SU-DHL-6 (cell line): Measurements from ENCODE around the gene SIK3.

ENCODE experiments used
- H2AFZ ChIP-seq: fragments of 200-600 bp; sonication (generic); 2 replicates; pipeline ENCODE4 v1.6.1; 2014; ENCODE audit warnings: low read depth, mild to moderate bottlenecking, moderate library complexity, mixed read lengths, antibody characterized with exemption, low read length; ENCODE audit not compliant: severe bottlenecking
- H3F3A ChIP-seq: fragments of 200-600 bp; shearing (Covaris generic); 2 replicates; pipeline ENCODE4 v1.6.0; 2016; ENCODE audit warnings: antibody characterized with exemption, mild to moderate bottlenecking; ENCODE audit not compliant: insufficient read depth
- H3K27ac ChIP-seq: fragments of 200-600 bp; sonication (generic); 2 replicates; pipeline ENCODE4 v1.5.1; 2016; ENCODE audit warnings: low read depth, mild to moderate bottlenecking, low read length, moderate library complexity, mixed read lengths
- H3K27me3 ChIP-seq: fragments of 200-600 bp; sonication (generic), shearing (Covaris generic); 2 replicates; pipeline ENCODE4 v1.6.0; 2014; ENCODE audit warnings: mild to moderate bottlenecking, low read length
- H3K36me3 ChIP-seq: fragments of 200-600 bp; sonication (generic); 2 replicates; pipeline ENCODE4 v1.6.1; 2014; ENCODE audit warnings: mild to moderate bottlenecking, low read length, mixed read lengths
- H3K4me2 ChIP-seq: fragments of 300-600, 200-600 bp; shearing (Covaris generic), sonication (generic); 2 replicates; pipeline ENCODE4 v1.6.0; 2014; ENCODE audit warnings: low read length, low read depth, mild to moderate bottlenecking; ENCODE audit not compliant: poor library complexity, severe bottlenecking
- H3K4me3 ChIP-seq: fragments of 200-600 bp; sonication (generic); 2 replicates; pipeline ENCODE4 v1.5.1; 2014; ENCODE audit warnings: antibody characterized with exemption, low read length, mild to moderate bottlenecking, mixed read lengths; ENCODE audit not compliant: insufficient read depth, poor library complexity, severe bottlenecking
- H3K79me2 ChIP-seq: fragments of 200-600 bp; sonication (generic); 2 replicates; pipeline ENCODE4 v1.6.1; 2014; ENCODE audit warnings: mild to moderate bottlenecking, low read length, moderate library complexity; ENCODE audit not compliant: insufficient read depth
- H3K9ac ChIP-seq: fragments of 200-600 bp; sonication (generic); 2 replicates; pipeline ENCODE4 v1.7.0; 2014; ENCODE audit warnings: mild to moderate bottlenecking, low read length
- H3K9me2 ChIP-seq: fragments of 200-600 bp; sonication (generic); replicated peaks from 2 replicates; pipeline ENCODE4 v1.6.1; 2014; ENCODE audit warnings: low read length; ENCODE audit not compliant: insufficient read depth
- H3K9me3 ChIP-seq: fragments of 200-600 bp; sonication (generic); 2 replicates; pipeline ENCODE4 v1.6.1; 2014; ENCODE audit warnings: low read length, mixed read lengths; ENCODE audit not compliant: insufficient read depth
- H4K20me1 ChIP-seq: fragments of 200-600 bp; sonication (generic); 2 replicates; pipeline ENCODE4 v1.6.1; 2014; ENCODE audit warnings: low read depth, mild to moderate bottlenecking, antibody characterized with exemption, low read length, moderate library complexity, mixed read lengths
- EZH2phosphoT487 ChIP-seq: fragments of 200-600 bp; sonication (generic), shearing (Covaris generic); conservative IDR thresholded peaks from 2 replicates; pipeline ENCODE4 v1.6.1; 2018; ENCODE audit warnings: mild to moderate bottlenecking, antibody characterized with exemption, low read length, moderate library complexity, mixed read lengths
- TF ChIP-seq, protein P1 (sequence below): fragments of 200-600 bp; sonication (generic); IDR thresholded peaks from one replicate; pipeline ENCODE4 v1.5.1; 2017; ENCODE audit warnings: antibody characterized with exemption, mild to moderate bottlenecking, low read length, moderate library complexity; ENCODE audit not compliant: insufficient read depth, poor library complexity, severe bottlenecking

The SIK3 gene

DNA sequence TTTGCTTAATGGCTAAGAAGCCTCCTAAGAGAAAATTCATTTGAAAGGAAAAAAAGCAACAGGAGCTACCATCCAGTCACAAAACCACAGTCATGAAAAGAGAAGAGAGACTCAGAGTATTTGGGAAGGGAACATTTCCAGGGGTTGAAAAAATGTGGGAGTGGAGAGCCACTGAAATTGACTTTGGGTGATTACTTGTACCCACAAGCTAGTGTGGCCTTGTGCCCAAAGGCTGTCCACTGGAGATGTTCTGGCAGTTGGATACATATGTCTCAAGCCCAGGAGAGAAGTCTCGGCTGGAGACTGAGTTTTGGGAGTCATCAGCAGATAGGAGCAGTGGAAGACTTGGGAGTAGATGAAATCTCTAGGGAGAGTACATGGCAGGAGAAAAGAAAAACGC, 303.4 kb downstream of the SIK3 start:
- Histone ChIP-seq H3K27ac (no peak overlapping the region), H3K4me3 (no peak overlapping the region), H3K9ac (no peak overlapping the region), H3K36me3 (no peaks in the 10 kb centered on the region), H3K9me2 (no peaks in the 10 kb centered on the region), H3K79me2 (no peaks in the 10 kb centered on the region), H2AFZ (no peak overlapping the region), H4K20me1 (no peaks in the 10 kb centered on the region), H3K4me2 (no peak overlapping the region), H3K27me3 (no peaks in the 10 kb centered on the region), H3K9me3 (no peaks in the 10 kb centered on the region), H3F3A (no peaks in the 10 kb centered on the region)
- TF ChIP-seq EZH2phosphoT487, result no peak
- TF ChIP-seq, protein P1, sequence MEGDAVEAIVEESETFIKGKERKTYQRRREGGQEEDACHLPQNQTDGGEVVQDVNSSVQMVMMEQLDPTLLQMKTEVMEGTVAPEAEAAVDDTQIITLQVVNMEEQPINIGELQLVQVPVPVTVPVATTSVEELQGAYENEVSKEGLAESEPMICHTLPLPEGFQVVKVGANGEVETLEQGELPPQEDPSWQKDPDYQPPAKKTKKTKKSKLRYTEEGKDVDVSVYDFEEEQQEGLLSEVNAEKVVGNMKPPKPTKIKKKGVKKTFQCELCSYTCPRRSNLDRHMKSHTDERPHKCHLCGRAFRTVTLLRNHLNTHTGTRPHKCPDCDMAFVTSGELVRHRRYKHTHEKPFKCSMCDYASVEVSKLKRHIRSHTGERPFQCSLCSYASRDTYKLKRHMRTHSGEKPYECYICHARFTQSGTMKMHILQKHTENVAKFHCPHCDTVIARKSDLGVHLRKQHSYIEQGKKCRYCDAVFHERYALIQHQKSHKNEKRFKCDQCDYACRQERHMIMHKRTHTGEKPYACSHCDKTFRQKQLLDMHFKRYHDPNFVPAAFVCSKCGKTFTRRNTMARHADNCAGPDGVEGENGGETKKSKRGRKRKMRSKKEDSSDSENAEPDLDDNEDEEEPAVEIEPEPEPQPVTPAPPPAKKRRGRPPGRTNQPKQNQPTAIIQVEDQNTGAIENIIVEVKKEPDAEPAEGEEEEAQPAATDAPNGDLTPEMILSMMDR, result no peak

DNA sequence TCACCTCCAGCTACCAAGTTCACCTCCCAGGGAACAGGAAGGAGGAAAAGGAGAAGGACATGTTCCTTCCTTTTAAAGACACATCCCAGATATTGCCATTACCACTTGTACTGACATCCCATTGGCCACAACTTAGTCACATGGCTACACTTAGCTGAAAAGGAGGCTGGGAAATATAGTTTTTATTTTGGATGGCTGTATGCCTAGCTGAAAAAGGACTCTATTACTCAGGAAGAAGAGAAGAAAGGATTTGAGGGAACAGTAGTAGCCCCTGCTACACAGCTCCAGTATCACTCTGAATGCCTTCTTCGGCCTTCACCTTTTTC, 304.5 kb downstream of the SIK3 start:
- Histone ChIP-seq H3K36me3 (no peaks in the 10 kb centered on the region), H2AFZ (no peak overlapping the region), H3K9me3 (no peaks in the 10 kb centered on the region), H3F3A (no peaks in the 10 kb centered on the region), H3K9me2 (no peaks in the 10 kb centered on the region), H3K4me3 (no peak overlapping the region), H3K27ac (no peak overlapping the region), H3K79me2 (no peaks in the 10 kb centered on the region), H3K4me2 (no peak overlapping the region), H3K27me3 (no peaks in the 10 kb centered on the region), H3K9ac (no peak overlapping the region), H4K20me1 (no peaks in the 10 kb centered on the region)
- TF ChIP-seq EZH2phosphoT487, result no peak
- TF ChIP-seq, protein P1, result no peak
